Ecto neural progenitor cell (in vitro differentiated cells): ENCODE results near the gene TSPAN33.
"Not testable (repeated sequence)": the region's sequence is repeated elsewhere in the genome, so short reads cannot be mapped to it uniquely, and the experiment has no call there.

Experiments used
- DNase-seq: peaks from one replicate; pipeline ENCODE4 v3.0.0-alpha.2; 2018; ENCODE audit warnings: low spot score

TSPAN33 gene

GRCh38 chr7:129170441-129171021 lies 26.0 kb downstream of the TSPAN33 start:
- DNase-seq: no peak

DNA sequence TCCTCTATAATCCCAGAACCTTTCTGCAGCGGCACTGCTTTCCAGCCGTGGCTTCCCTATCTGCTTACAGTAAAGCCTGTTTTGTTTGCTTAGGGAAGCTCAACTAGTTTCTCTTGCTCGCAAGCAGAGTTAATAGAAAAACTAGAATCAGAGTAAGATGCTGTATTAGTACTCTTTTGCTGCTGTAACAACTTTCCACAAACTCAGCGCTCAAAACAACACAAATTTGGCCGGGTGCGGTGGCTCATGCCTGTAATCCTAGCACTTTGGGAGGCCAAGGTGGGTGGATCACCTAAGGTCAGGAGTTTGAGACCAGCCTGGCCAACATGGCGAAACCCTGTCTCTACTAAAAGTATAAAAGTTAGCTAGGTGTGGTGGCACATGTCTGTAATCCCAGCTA lies 29.4 kb downstream of the TSPAN33 start:
- not testable (repeated sequence) for DNase-seq

DNA sequence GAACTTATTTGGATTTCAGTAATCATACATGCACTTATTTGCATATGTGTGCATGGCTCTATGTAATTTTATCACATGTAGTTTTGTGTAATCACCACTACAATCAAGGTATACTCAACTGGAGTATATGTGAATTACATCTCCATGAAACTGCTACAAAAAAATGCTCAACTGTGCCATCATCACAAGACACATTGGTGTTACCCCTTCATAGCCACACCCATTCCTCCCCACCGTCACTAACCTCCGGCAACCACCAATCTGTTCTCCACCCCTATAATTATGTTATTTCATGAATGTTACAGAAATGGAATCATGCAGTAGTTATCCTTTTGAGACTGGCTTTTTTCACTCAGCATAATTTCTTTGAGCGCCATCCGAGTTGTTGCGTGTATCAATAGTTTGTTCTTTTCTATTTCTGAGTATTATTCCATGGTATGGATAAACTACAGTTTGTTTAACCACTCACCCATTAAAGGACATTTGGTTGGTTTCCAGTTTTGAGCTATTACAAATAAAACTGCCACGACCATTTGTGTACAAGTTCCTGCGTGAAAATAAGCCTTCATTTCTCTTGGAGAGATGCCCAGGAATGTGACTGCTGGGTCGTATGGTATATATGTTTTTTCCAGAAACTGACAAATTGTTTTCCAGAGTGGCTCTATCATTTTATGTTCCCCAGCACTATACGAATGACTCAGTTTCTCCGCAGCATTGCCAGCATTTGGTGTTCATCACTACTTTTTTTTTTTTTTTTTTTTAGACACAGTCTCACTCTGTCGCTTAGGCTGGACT lies 32.6 kb downstream of the TSPAN33 start:
- no peak for DNase-seq

DNA sequence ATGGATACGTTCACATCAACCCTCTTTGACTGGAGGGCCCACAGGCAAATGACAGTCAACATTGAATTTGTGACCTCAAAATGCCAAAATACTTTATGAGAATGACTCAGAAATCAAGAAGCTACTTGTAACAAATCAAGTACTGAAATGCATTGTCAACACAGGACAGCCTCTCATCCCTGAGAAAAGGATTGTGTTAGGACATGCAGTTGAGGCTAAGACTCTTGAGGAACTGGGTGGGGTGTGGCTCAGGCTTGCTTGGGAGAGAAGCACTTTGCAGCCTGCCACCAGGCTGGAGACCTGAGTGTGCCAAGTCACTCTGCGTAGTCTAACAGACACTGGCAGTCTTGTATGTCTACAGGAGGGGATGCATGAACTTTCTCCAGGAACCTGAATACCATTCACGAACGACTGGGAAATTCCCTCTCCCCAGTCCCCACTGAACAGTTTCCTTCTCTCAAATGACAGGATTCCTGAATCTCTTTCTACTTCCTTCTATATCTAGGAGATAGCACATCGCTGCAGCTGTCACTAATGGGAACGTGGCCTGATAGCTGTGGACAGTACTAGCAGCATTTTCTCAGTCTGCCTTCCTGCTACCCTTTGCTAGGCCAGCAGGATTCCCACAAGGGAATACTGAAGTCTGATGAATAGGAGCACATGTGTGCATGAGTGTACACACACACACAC lies 40.6 kb downstream of the TSPAN33 start:
- DNase-seq: no peak

- no peak for DNase-seq
Measured at GRCh38 chr7:129186749-129187260, 42.3 kb downstream of the TSPAN33 start.

DNA sequence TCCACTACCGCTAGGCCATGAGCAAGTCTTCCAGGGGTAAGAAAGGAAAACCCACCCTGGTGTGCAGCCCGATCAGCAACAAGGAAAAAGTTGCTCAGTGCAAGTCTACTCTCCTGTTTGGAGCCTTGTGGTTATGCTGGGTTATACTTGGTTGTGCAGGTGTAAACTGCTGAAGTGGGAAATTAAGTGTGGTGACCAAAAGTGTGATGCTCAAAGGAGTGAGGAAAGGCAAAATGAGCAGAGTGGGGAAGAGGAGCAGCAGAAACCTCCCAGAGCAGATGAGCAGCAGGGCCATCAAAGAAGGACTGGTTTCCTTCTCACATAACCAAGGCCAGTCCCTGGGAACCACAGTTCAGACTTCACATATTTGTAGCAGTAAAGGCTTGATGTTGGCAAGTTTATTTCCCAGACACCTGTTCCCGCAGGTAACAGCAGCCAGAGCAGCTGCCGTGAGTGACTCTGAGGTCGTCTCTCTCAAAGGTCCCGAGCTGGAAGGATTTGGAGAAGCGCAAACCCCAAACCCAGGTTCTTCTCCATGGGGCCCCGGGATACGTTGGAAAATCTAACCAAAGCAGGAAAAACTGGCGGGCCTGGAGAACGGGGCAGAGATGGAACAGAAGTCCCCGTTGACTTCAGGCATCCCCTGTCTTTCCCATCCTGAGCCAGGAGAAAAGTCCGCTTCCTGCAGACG lies 43.3 kb downstream of the TSPAN33 start:
- DNase-seq: no peak

- peak; percentile 94 for DNase-seq
Measured at GRCh38 chr7:129188372-129188891, 43.9 kb downstream of the TSPAN33 start, which contains the start of gene SMO. Gene SMO, plus strand, starts transcription at chr7:129188633. Its CDS starts 519 bp downstream, at chr7:129189152.

DNA sequence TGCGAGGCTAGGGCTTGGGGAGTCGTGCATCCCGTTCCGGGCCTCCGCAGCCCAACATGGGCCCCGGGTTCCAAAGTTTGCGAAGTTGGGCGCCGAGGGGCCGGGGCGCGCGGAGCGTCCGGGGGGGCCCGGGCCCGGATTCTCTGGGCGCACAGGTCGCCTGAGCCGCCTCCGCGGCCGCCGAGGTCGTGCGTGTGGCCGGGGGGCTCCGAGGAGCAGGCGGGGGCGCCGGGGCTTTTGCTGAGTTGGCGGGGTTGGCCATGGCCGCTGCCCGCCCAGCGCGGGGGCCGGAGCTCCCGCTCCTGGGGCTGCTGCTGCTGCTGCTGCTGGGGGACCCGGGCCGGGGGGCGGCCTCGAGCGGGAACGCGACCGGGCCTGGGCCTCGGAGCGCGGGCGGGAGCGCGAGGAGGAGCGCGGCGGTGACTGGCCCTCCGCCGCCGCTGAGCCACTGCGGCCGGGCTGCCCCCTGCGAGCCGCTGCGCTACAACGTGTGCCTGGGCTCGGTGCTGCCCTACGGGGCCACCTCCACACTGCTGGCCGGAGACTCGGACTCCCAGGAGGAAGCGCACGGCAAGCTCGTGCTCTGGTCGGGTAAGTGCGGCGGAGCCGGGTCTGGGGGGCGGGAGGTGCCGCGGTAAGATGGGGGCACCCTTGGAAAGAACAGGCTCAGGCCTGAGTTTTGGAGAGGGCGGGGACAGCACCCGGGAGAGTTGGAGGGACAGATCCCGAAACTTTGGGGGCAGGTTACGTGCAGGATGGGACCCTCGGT lies 44.6 kb downstream of the TSPAN33 start:
- DNase-seq: peak; percentile 65

- no peak for DNase-seq
Measured at GRCh38 chr7:129189661-129190310, 45.3 kb downstream of the TSPAN33 start.

GRCh38 chr7:129191272-129191671 lies 46.8 kb downstream of the TSPAN33 start:
- DNase-seq: no peak

DNA sequence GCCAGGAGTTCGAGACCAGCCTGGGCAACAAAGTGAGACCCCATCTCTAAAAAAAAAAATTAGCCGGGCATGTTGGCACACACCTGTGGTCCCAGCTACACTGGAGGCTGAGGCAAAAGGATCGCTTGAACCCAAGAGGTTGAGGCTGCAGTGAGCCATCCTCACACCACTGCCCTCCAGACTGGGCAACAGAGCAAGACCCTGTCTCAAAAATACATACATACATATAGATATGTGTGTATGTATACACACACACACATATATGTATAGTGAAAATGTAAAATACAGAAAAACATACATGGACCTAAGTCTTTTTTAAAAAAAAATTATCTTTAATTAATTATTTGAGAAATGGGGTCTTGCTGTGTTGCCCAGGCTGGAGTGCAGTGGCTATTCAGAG lies 49.4 kb downstream of the TSPAN33 start:
- no peak for DNase-seq

- no peak for DNase-seq
Measured at GRCh38 chr7:129197771-129198170, 53.3 kb downstream of the TSPAN33 start.

GRCh38 chr7:129199406-129199805 lies 54.9 kb downstream of the TSPAN33 start:
- DNase-seq: no peak

DNA sequence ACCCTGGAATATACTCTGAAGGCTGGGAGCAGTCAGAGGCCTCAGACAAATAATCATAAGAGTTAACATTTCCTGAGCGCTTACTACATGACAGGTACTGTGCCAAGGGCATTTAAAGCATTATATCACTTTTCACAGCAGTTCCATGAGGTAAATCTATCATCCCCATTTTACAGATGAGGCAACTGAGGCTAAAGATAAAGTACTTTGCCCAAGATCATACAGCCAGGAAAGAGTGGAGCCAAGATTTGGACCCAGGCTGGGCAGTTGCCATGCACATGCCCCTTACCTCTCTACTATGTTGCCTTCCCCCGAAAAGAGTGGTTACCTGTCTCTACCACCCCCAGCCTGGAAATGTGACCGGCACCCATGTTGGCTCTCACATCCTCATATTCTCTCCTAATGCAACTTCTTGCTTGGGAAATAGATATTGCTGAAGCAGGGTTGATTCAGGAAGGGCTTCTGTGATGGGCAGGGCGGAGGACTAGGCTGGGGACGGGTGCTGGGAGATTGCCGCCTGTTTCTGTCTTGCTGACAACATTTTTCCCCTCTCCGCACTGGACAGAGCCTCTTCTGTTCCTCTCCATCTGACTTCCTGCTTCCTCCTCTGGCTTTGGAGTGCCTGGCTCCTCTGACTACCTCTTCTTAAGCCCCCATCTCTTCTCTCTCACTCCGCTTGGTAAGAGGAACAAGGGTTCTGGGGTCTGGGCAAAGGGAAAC lies 57.7 kb downstream of the TSPAN33 start:
- DNase-seq: no peak

- DNase-seq: no peak
Measured at GRCh38 chr7:129203050-129203741, 58.7 kb downstream of the TSPAN33 start.

DNA sequence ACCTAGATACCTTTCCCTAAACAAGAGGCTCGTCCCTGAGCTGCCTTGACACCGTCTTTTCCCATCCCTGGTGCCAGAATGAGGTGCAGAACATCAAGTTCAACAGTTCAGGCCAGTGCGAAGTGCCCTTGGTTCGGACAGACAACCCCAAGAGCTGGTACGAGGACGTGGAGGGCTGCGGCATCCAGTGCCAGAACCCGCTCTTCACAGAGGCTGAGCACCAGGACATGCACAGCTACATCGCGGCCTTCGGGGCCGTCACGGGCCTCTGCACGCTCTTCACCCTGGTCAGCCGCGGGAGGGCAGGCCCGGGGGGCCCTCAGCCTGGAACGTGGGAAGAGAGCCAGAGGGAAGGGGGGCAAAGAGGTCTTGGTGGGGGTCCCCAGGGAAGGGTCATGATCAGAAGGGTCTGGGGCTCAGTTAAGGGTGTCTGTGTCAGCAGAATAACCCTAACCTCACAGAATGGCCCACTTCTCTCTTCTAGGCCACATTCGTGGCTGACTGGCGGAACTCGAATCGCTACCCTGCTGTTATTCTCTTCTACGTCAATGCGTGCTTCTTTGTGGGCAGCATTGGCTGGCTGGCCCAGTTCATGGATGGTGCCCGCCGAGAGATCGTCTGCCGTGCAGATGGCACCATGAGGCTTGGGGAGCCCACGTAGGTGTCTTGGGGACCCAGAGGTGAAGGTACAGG lies 60.8 kb downstream of the TSPAN33 start:
- DNase-seq: no peak

GRCh38 chr7:129205987-129206785 lies 61.7 kb downstream of the TSPAN33 start:
- DNase-seq: no peak

- no peak for DNase-seq
Measured at GRCh38 chr7:129208667-129209066, 64.2 kb downstream of the TSPAN33 start.
